IMR-90 (cell line): ENCODE results near the gene LRRC72. TPM values are rescaled to one million over a fixed set of nuclear protein-coding genes. Genes with fewer than 3 reads are reported as not detected.

Experiments
- ATAC-seq: fragments of 200-7000 bp; cut with Tn5 transposase; 2 replicates; pipeline ENCODE4 v1.9.1; 2020; ENCODE audit warnings: low read depth, mild to moderate bottlenecking, moderate library complexity
- BruUV-seq: library from RNA; stranded (reverse); fragments of 400-500 nt; replicated peaks from 2 replicates; lab custom pipeline; 2021; lab: Mats Ljungman, UMichigan
- CTCF ChIA-PET: fragments of 300-600 bp; formaldehyde crosslinking; extraction: SDS; loops from one replicate; lab custom pipeline; 2021; ENCODE audit warnings: antibody characterized with exemption; lab: Yijun Ruan, JAX
- POLR2A ChIA-PET: fragments of 300-600 bp; sonication (Branson Sonifier 250); formaldehyde crosslinking; loops from one replicate; lab custom pipeline; 2022; ENCODE audit warnings: antibody characterized with exemption; ENCODE audit not compliant: unreplicated experiment; lab: Charles Lee
- DNase-seq: peaks from one replicate; pipeline ENCODE4 v3.0.0; 2013
- H2AFZ ChIP-seq: replicated peaks from 2 replicates; pipeline ENCODE3; 2013; ENCODE audit warnings: low read length, mild to moderate bottlenecking; ENCODE audit not compliant: poor library complexity
- H2AK5ac ChIP-seq: 2 replicates; pipeline ENCODE4 v1.6.1; 2013; ENCODE audit warnings: low read depth, low read length, inconsistent platforms
- H2AK9ac ChIP-seq: replicated peaks from 2 replicates; pipeline ENCODE3; 2013; ENCODE audit warnings: mild to moderate bottlenecking, low read depth, low read length, moderate library complexity; ENCODE audit not compliant: poor library complexity
- H2BK120ac ChIP-seq: 2 replicates; pipeline ENCODE4 v1.6.1; 2013; ENCODE audit warnings: low read depth, low read length, inconsistent platforms
- H2BK15ac ChIP-seq: 3 replicates; pipeline ENCODE4 v1.6.1; 2013; ENCODE audit warnings: low read depth, low read length, inconsistent platforms
- H2BK20ac ChIP-seq: 2 replicates; pipeline ENCODE4 v1.6.1; 2013; ENCODE audit warnings: low read depth, mild to moderate bottlenecking, inconsistent platforms, low read length, moderate library complexity
- H2BK5ac ChIP-seq: 2 replicates; pipeline ENCODE4 v1.6.1; 2013; ENCODE audit warnings: mild to moderate bottlenecking, low read depth, low read length, inconsistent platforms; ENCODE audit not compliant: poor library complexity, severe bottlenecking
- H3K14ac ChIP-seq: replicated peaks from 2 replicates; pipeline ENCODE4 v1.6.1; 2013; ENCODE audit warnings: low read depth, low read length, inconsistent platforms
- H3K18ac ChIP-seq: 2 replicates; pipeline ENCODE4 v1.6.1; 2013; ENCODE audit warnings: low read depth, low read length, control low read depth
- H3K23ac ChIP-seq: 2 replicates; pipeline ENCODE4 v1.6.1; 2013; ENCODE audit warnings: low read depth, low read length, inconsistent platforms
- H3K27ac ChIP-seq: 2 replicates; pipeline ENCODE4 v1.5.1; 2013; ENCODE audit warnings: mild to moderate bottlenecking, control low read depth, low read length; ENCODE audit not compliant: insufficient read depth
- H3K27me3 ChIP-seq: 2 replicates; pipeline ENCODE4 v1.6.1; 2013; ENCODE audit warnings: low read length; ENCODE audit not compliant: control insufficient read depth, insufficient read depth
- H3K36me3 ChIP-seq: 2 replicates; pipeline ENCODE4 v1.6.1; 2013; ENCODE audit warnings: low read length, mixed read lengths; ENCODE audit not compliant: control insufficient read depth, insufficient read depth
- H3K4ac ChIP-seq: 2 replicates; pipeline ENCODE4 v1.6.1; 2013; ENCODE audit warnings: low read depth, low read length, inconsistent platforms
- H3K4me1 ChIP-seq: 2 replicates; pipeline ENCODE4 v1.6.1; 2013; ENCODE audit warnings: low read length, mixed read lengths; ENCODE audit not compliant: control insufficient read depth, insufficient read depth
- H3K4me2 ChIP-seq: 2 replicates; pipeline ENCODE4 v1.6.1; 2013; ENCODE audit warnings: low read depth, mild to moderate bottlenecking, control low read depth, low read length, moderate library complexity
- H3K4me3 ChIP-seq: 2 replicates; pipeline ENCODE4 v1.5.1; 2013; ENCODE audit warnings: low read depth, mild to moderate bottlenecking, control low read depth, low read length, moderate library complexity; ENCODE audit not compliant: insufficient read depth
- H3K56ac ChIP-seq: 2 replicates; pipeline ENCODE4 v1.6.1; 2013; ENCODE audit warnings: low read length, inconsistent platforms; ENCODE audit not compliant: insufficient read depth; ENCODE audit errors: extremely low read depth
- H3K79me1 ChIP-seq, 2 experiments: 2 replicates each; pipeline ENCODE4 v1.6.1; 2013; ENCODE audit warnings: low read length in 2 of 2, inconsistent platforms in 1 of 2, low read depth in 1 of 2
- H3K9ac ChIP-seq: 2 replicates; pipeline ENCODE4 v1.6.1; 2013; ENCODE audit warnings: low read depth, low read length, control low read depth
- H3K9me1 ChIP-seq: 2 replicates; pipeline ENCODE4 v1.6.1; 2013; ENCODE audit warnings: low read length, inconsistent platforms; ENCODE audit not compliant: insufficient read depth
- H3K9me3 ChIP-seq: 2 replicates; pipeline ENCODE4 v1.6.1; 2013; ENCODE audit warnings: low read length; ENCODE audit not compliant: control insufficient read depth, insufficient read depth
- H4K20me1 ChIP-seq: 2 replicates; pipeline ENCODE4 v1.6.1; 2013; ENCODE audit warnings: low read length, inconsistent platforms; ENCODE audit not compliant: insufficient read depth
- H4K5ac ChIP-seq: 2 replicates; pipeline ENCODE4 v1.6.1; 2013; ENCODE audit warnings: mild to moderate bottlenecking, low read depth, low read length, control low read depth
- H4K8ac ChIP-seq, 2 experiments: 2 replicates each; pipeline ENCODE4 v1.6.1; 2013; ENCODE audit warnings: low read depth in 2 of 2, low read length in 2 of 2, control low read depth in 1 of 2, inconsistent platforms in 1 of 2
- H4K91ac ChIP-seq: 2 replicates; pipeline ENCODE4 v1.6.1; 2013; ENCODE audit warnings: low read depth, low read length, inconsistent platforms; ENCODE audit not compliant: insufficient read depth
- BHLHE40 ChIP-seq: fragments of 150-350 bp; IDR thresholded peaks from 2 replicates; pipeline ENCODE4 v1.6.1; 2016; ENCODE audit warnings: mild to moderate bottlenecking, low read depth, low read length
- FOS ChIP-seq: fragments of 150-350 bp; IDR thresholded peaks from 2 replicates; pipeline ENCODE4 v1.6.1; 2016; ENCODE audit warnings: low read depth, low read length
- WGBS, 2 experiments: methylation state at CpG; one replicate each; pipeline versions ENCODE4 v1.1.5 to v1.1.7; 2013; ENCODE audit warnings: missing lambda C conversion rate in 2 of 2; ENCODE audit not compliant: insufficient read length in 1 of 2; ENCODE audit errors: extremely low coverage in 2 of 2; 5-methylcytosine and 5-hydroxymethylcytosine counted together
- dilution Hi-C: fragments of 300-500 bp; cut with HindIII; formaldehyde crosslinking; loops from one replicate; pipeline ENCODE4 v1.14.3; 2018; ENCODE audit warnings: low sequenced_read_pairs; ENCODE audit not compliant: unreplicated experiment
- in situ Hi-C: fragments of 300-500 bp; cut with MboI; formaldehyde crosslinking; loops from 3 replicates; pipeline ENCODE4 v1.14.3; 2019; ENCODE audit warnings: low sequenced_read_pairs, inconsistent platforms, mixed read lengths
- intact Hi-C: fragments of 100-400 bp; cut with micrococcal nuclease; formaldehyde crosslinking; loops from 2 replicates; pipeline ENCODE4 v1.10.0; 2022
- polyA plus RNA-seq, 3 experiments: library from polyadenylated mRNA; depleted of rRNA; stranded (reverse); fragments of >200 nt; gene quantifications; 2 replicates each; pipeline ENCODE4 v1.2.3, GENCODE V29; 2012; ENCODE audit warnings: low replicate concordance in 1 of 3
- total RNA-seq: library from RNA; depleted of rRNA; stranded (reverse); fragments of >200 nt; gene quantifications from 2 replicates; pipeline ENCODE4 v1.2.3, GENCODE V29; 2012

Gene LRRC72
- total and polyA plus RNA-seq, 2 of the 4 experiments (the other 2 are of a cell fraction), result not detected

DNA sequence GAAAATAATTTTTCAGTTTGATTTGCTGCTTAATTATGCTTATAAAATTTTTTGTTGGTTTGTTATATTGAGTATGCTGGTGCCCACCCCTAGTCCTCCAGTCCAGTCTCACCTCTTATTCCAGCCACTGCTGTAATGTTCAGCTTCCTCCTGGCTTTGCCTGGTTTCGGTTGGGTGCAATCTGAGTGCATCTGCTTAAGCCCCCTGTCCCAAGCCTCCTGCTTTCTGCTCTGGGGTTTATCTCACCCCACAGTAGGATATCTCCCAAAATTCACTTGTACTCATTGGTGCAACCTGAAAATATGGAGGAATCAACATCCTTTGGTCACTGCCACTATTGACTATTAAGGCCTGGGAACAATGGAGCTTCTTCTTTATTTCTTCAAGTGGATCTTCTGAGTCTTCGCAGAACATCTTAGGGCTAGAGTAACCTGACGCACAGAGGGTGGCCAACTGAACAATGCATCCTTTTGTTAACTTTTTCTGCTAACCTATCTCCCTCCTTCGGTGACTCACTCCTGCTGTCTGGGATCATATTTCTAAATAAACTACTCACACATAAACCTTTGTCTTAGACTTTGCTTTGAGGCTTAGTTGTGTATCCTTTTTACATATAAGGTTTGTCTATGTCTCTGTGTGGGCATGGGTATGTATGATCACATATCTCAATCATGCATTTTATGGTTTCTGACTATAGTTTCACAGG lies 42.0 kb upstream of the LRRC72 start:
- ChIA-PET CTCF (no interaction called here), POLR2A (no interaction called here)
- no peak overlapping the region for H3K14ac ChIP-seq
- H2AK9ac ChIP-seq, result no peak overlapping the region
- H3K23ac ChIP-seq, result no peak overlapping the region
- in situ Hi-C loops (no loop called here), intact Hi-C loops (no loop called here), dilution Hi-C loops (no loop called here)
- no peaks in the 10 kb centered on the region for H3K36me3 ChIP-seq
- no peak overlapping the region for H4K8ac ChIP-seq
- TF ChIP-seq FOS, result peak; percentile 38; the same call in 1 of the 2 replicates
- no peak for TF ChIP-seq BHLHE40
- no peak overlapping the region for H3K18ac ChIP-seq
- no peak overlapping the region for H3K27ac ChIP-seq
- BruUV-seq, result no TSS peak
- H3K4me3 ChIP-seq, result no peak overlapping the region
- H2BK20ac ChIP-seq, result no peak overlapping the region
- DNase-seq, result peak; percentile 82
- 100% methylated on average over 1 of the region's 4 CpGs; no CpG with 5 or more reads in 1 of the 2 experiments for WGBS, 2 experiments
- H2BK5ac ChIP-seq, result no peak overlapping the region
- H3K4me2 ChIP-seq, result peak overlapping the region; percentile 11; the same call in 1 of the 2 replicates
- no peak overlapping the region for H3K4ac ChIP-seq
- H2AFZ ChIP-seq, result no peak overlapping the region
- H2AK5ac ChIP-seq, result no peak overlapping the region
- no peak overlapping the region for H2BK120ac ChIP-seq
- H4K5ac ChIP-seq, result no peak overlapping the region
- H3K9me1 ChIP-seq, result 0 out of 2 replicates have a peak, but pooled peaks cover 3% of the 10 kb centered on the region
- no peaks in the 10 kb centered on the region for H3K79me1 ChIP-seq
- H3K27me3 ChIP-seq, result no peaks in the 10 kb centered on the region
- ATAC-seq, result peak; percentile 65
- no peaks in the 10 kb centered on the region; the same call in 1 of the 2 replicates for H3K4me1 ChIP-seq
- H3K9ac ChIP-seq, result no peak overlapping the region
- H3K9me3 ChIP-seq, result no peaks in the 10 kb centered on the region
- no peak overlapping the region for H3K56ac ChIP-seq
- H2BK15ac ChIP-seq, result no peak overlapping the region
- no peaks in the 10 kb centered on the region for H4K20me1 ChIP-seq
- H4K91ac ChIP-seq, result no peak overlapping the region
